Osteocyte (in vitro differentiated cells): Measurements from ENCODE around the gene HSD11B1L. TPM values are rescaled to one million over a fixed set of nuclear protein-coding genes. Genes with fewer than 3 reads are reported as not detected.

ENCODE experiments used
- DNase-seq: peaks from one replicate; pipeline ENCODE4 v3.0.0; 2021; ENCODE audit warnings: mixed read lengths; ENCODE audit not compliant: unreplicated experiment; ENCODE audit errors: extremely low spot score
- H3K27ac Mint-ChIP-seq: one replicate; pipeline ENCODE4 v1.8.0; 2021; ENCODE audit warnings: mild to moderate bottlenecking, mixed read lengths; ENCODE audit not compliant: unreplicated experiment
- H3K27me3 Mint-ChIP-seq: one replicate; pipeline ENCODE4 v1.8.0; 2021; ENCODE audit warnings: mixed read lengths; ENCODE audit not compliant: unreplicated experiment
- H3K36me3 Mint-ChIP-seq: one replicate; pipeline ENCODE4 v1.8.0; 2021; ENCODE audit warnings: mixed read lengths; ENCODE audit not compliant: unreplicated experiment
- H3K4me1 Mint-ChIP-seq: one replicate; pipeline ENCODE4 v1.8.0; 2021; ENCODE audit warnings: mixed read lengths; ENCODE audit not compliant: unreplicated experiment
- H3K4me3 Mint-ChIP-seq: one replicate; pipeline ENCODE4 v1.8.0; 2021; ENCODE audit warnings: mild to moderate bottlenecking, moderate library complexity, mixed read lengths; ENCODE audit not compliant: unreplicated experiment
- H3K9me3 Mint-ChIP-seq: one replicate; pipeline ENCODE4 v1.8.0; 2021; ENCODE audit warnings: mixed read lengths; ENCODE audit not compliant: unreplicated experiment
- total RNA-seq: library from RNA; stranded (reverse); gene quantifications from 2 replicates; pipeline ENCODE4 v1.2.1, GENCODE V29; 2021
- TF ChIP-seq, protein P1 (sequence below): fragments of 200-600 bp; sonication (generic); IDR thresholded peaks from 2 replicates; pipeline ENCODE4 v1.5.0; 2021; ENCODE audit warnings: antibody characterized with exemption, mild to moderate bottlenecking, moderate library complexity

Gene HSD11B1L
- total RNA-seq, 1 donor from 2014 or later = 10.7 TPM

DNA sequence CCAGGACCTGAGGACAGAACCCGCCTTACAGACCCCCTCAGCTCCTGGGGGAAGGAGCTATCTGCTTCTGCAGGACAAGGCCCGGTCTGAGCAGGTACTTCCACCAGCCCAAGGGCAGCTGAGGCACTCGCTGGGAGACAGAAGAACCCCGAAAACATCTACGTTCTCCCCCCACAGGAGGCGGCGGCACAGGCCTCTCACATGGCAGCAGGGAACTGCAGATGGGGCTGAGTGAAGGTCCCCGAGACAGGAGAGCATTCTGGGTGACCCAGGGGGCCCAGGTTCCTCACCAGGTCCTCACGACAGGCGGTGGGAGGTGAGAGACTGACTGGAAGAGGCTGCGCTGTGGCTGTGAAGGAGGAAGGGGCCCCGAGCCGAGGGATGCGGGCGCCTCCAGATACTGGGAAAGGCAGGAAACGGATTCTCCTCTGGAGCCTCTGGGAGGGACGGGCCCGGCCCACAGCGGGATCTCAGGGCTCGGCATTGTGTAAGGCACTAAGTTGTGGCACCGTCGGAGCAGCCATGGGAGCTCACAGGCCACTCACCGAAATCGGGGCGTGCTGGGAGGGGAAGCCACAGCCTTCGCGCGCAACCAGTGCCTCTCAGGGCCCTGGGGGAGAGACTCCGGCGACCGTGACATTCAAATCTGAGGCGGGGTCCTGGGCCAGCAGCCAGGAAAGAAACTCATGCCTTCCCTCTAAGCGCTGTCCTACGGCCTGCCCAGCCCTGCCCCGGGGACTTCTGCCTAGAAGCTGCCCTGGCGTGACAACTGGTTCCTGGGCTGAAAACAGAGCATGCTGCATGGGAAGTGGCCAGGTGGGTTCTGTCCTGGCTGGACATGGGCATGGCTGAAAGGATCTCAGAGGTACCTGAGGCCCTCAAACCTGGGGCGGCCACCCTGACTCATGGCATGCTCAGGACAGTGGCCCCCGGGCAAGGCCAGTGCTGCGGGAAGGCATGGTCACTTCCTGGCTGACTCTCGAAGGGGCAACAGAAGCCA lies 23.3 kb downstream of the HSD11B1L start:
- no peak overlapping the region for H3K27ac Mint-ChIP-seq
- H3K36me3 Mint-ChIP-seq = peaks cover 23% of the 10 kb centered on the region
- no peaks in the 10 kb centered on the region for H3K9me3 Mint-ChIP-seq
- H3K4me1 Mint-ChIP-seq = no peaks in the 10 kb centered on the region
- TF ChIP-seq, protein P1, sequence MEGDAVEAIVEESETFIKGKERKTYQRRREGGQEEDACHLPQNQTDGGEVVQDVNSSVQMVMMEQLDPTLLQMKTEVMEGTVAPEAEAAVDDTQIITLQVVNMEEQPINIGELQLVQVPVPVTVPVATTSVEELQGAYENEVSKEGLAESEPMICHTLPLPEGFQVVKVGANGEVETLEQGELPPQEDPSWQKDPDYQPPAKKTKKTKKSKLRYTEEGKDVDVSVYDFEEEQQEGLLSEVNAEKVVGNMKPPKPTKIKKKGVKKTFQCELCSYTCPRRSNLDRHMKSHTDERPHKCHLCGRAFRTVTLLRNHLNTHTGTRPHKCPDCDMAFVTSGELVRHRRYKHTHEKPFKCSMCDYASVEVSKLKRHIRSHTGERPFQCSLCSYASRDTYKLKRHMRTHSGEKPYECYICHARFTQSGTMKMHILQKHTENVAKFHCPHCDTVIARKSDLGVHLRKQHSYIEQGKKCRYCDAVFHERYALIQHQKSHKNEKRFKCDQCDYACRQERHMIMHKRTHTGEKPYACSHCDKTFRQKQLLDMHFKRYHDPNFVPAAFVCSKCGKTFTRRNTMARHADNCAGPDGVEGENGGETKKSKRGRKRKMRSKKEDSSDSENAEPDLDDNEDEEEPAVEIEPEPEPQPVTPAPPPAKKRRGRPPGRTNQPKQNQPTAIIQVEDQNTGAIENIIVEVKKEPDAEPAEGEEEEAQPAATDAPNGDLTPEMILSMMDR = no peak
- peak; percentile 81 for DNase-seq
- H3K4me3 Mint-ChIP-seq = no peak overlapping the region
- H3K27me3 Mint-ChIP-seq = no peaks in the 10 kb centered on the region

DNA sequence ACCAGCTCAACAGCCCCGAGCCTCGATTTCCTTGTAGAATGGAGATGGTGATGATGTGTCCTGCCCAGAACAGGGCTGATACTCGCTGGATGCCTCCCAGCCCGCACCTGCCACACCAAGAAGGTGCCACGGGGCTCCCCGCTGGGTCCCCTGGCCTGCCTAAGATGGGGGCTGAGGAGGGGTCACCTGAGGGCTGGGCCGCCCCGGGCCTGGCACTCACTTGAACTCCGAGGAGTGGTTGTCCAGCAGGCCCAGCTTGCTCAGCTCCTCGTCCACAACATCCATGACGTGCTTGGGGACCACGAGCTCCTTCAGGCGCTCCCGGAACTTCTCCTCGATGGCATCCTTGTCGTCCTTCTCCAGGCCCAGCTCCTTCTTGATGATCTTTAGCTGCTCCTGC lies 24.7 kb downstream of the HSD11B1L start:
- no peaks in the 10 kb centered on the region for H3K4me1 Mint-ChIP-seq
- TF ChIP-seq, protein P1 = no peak
- no peak overlapping the region for H3K27ac Mint-ChIP-seq
- no peaks in the 10 kb centered on the region for H3K27me3 Mint-ChIP-seq
- no peak overlapping the region for H3K4me3 Mint-ChIP-seq
- peaks cover 22% of the 10 kb centered on the region for H3K36me3 Mint-ChIP-seq
- no peak for DNase-seq
- no peaks in the 10 kb centered on the region for H3K9me3 Mint-ChIP-seq

DNA sequence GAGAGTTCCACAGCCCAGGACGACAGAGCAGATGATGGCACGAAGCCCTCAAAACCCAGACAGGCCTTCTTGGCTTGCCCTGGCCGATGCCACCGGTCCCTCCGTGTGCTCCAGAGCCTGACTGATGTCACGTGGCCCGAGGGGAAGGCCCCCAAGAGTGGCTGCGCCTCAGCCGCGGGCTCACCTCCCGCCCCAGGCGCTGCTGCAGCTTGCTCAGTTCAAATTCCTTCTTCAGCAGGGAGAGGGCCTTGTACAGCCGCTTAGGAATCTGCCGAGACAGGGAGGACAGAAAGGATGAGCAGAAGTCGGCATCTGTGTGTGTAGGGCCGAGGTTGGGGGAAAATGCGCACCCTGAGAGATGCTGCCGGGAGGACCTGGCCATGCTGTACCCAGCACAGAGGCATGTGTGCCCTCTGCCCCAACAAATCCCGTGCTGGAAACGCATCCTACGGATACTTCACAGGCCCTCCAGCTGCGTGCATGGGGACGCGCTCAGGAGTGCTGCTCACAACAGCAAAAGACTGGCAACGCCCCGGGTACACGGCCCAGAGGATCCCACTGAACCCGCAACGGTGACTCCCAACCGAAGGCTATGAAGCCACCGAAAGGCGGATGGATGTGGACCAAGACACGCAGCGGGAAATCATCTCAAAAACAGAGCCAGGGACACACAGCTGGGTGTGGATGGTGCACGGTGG lies 26.2 kb downstream of the HSD11B1L start:
- no peak overlapping the region for H3K27ac Mint-ChIP-seq
- TF ChIP-seq, protein P1 = no peak
- no peaks in the 10 kb centered on the region for H3K27me3 Mint-ChIP-seq
- H3K9me3 Mint-ChIP-seq = no peaks in the 10 kb centered on the region
- peaks cover 18% of the 10 kb centered on the region for H3K36me3 Mint-ChIP-seq
- H3K4me3 Mint-ChIP-seq = no peak overlapping the region
- no peak for DNase-seq
- no peaks in the 10 kb centered on the region for H3K4me1 Mint-ChIP-seq

DNA sequence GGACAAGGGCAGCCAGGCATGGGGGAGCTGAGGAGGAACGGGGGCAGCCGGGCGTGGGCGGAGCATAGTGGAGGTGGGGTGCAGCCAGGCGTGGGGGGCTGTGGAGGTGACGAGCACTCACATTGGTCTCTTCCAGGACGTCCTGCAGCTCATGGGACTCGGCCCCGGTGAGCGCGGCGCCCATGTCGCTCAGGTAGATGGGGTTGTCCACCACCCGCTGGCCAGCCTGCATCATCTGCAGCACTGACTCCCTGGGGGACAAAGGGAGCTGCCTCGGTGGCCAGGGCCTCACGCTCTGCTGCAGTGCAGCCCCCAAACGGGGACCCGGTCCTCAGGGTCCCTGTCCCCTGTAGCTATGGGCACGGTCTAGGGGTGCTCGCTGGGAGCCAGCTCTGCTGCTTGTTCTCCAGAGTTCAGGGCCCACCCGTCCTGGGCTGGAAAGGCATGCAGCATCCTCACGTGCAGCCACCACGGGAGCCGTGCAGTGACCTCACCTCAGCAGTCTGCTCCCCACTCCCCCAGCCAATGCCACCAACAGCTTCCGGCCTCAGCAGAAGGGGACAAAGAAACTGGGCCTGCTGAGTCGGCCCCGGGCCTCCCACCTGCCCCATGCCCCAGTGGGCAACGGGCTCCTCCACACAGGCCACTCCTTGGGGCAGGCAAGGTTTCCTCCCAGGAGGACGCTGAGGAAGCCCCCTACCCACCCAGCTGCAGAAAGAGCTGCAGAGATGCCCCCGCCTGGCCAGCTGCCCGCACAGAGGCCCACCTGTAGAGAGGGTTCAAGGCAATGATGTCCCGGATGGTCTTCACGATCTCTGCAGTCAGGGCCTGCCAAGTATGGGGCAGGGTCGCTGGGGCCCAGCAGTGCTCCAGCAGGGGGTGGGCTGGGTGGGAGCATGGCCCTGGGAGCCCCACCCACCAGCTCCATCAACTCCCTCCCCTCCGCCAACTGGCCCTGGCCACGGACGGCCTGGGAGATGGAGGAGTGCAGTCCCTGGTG lies 27.0 kb downstream of the HSD11B1L start:
- Mint-ChIP-seq H3K9me3 (no peaks in the 10 kb centered on the region), H3K36me3 (peaks cover 21% of the 10 kb centered on the region), H3K4me1 (no peaks in the 10 kb centered on the region), H3K4me3 (no peak overlapping the region), H3K27me3 (no peaks in the 10 kb centered on the region), H3K27ac (no peak overlapping the region)
- DNase-seq = peak; percentile 83
- TF ChIP-seq, protein P1 = no peak
